Measurements from ENCODE around the gene ZSWIM8. TPM values are rescaled to one million over a fixed set of nuclear protein-coding genes. Genes with fewer than 3 reads are reported as not detected.

Gene ZSWIM8
- total RNA-seq, 1 experiment from 2014 or later, result 59.8 TPM

DNA sequence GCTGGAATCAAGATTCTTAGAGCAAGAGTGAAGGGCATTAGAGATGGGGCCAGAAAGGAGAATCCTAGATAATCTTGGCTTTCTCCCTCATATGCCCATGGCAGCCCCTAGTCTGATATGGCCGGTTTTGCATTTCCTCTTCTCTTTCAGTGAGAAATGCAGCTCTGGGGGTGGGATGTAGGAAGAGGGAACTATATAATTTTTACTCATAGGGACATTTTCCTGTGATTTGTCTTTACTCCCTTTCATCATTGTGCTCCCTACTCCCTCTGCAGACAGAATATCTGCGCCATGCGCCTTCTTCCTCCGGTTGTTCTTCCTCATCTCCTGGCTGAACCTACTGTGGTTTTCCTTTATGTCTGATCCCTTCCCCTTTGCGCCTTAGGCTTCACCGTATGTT is 20.3 kb upstream of the ZSWIM8 start:
- peaks cover 49% of the 10 kb centered on the region for H3K36me3 ChIP-seq (replicated peaks; ENCODE audit: control insufficient read depth, insufficient read depth, low read length)
- no peak for DNase-seq
- no peaks in the 10 kb centered on the region for H3K27me3 ChIP-seq (ENCODE audit: control insufficient read depth, insufficient read depth, low read length)
- no peak overlapping the region for H3K4me3 ChIP-seq (ENCODE audit: insufficient read depth, low read depth, low read length)

DNA sequence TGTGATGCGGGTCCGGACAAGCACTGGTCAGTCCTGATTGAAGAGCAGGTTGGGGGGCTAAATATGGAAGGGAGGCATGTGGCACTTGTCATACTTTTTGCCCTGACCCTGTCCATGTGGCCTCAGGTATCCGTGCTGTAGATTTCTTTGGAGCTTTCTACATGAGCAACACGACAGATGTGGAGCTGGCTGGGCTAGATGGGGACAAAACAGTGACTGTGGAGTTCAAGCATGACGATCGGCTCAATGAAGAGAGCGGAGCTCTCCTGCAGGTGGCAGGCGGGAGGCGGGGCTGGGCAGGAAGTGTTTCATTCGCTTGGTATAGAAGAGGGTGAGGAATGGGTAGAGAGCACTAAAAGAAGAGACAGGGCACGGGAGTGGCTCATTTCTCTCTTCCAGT is 16.5 kb upstream of the ZSWIM8 start:
- peak; percentile 58 for DNase-seq
- H3K4me3 ChIP-seq (ENCODE audit: insufficient read depth, low read depth, low read length), result no peak overlapping the region
- H3K27me3 ChIP-seq (ENCODE audit: control insufficient read depth, insufficient read depth, low read length), result no peaks in the 10 kb centered on the region
- peaks cover 37% of the 10 kb centered on the region for H3K36me3 ChIP-seq (replicated peaks; ENCODE audit: control insufficient read depth, insufficient read depth, low read length)

DNA sequence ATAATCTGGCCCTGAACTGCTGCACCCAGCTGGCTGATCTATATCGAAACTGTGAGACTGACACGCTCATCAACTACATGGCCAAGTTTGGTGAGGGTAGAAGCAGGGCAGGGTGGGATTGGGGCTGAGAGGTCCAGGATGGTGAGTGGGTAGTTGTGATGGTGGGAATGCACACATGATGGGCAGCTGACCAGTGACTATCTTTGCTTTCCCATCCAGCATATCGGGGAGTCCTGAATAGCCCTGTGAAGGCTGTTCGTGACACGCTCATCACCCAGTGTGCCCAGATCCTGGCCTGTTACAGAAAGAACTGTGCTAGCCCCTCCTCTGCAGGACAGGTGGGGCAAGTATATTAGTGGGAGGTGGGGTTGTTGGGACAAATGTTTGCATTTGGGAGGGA is 16.0 kb upstream of the ZSWIM8 start:
- Histone ChIP-seq H3K36me3 (replicated peaks; ENCODE audit: control insufficient read depth, insufficient read depth, low read length) (peaks cover 36% of the 10 kb centered on the region), H3K4me3 (ENCODE audit: insufficient read depth, low read depth, low read length) (no peak overlapping the region), H3K27me3 (ENCODE audit: control insufficient read depth, insufficient read depth, low read length) (no peaks in the 10 kb centered on the region)
- DNase-seq, result no peak

DNA sequence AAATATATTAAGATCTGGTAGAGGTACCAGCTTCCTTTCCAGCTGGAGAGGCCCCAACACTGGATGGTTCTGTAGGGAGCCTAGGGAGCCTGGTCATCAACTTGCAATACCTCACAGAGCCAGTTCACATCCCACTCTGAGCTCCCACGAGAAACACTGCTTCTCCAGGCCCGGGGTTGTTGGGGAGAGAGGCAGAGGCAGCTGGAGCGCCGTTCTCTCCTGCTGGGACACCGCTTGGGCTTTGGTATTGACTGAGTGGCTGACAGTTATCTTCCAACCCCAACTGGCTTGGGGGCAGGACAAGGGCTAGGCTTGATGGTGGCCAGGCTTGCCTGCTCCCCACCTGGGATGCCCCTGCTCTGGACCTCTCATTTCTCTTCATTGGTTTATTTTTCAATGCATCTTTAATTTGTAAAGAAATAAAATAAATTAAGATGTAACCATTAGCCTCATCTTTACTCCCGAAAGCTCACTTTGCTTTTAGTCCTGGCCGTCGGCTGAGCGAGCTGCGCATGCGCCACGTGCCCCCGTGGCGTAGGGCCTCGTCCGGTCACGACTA is 13.6 kb upstream of the ZSWIM8 start:
- H3K4me3 ChIP-seq (ENCODE audit: insufficient read depth, low read depth, low read length), result peak overlapping the region; percentile 98
- peak; percentile 95 for DNase-seq
- H3K27me3 ChIP-seq (ENCODE audit: control insufficient read depth, insufficient read depth, low read length), result no peaks in the 10 kb centered on the region
- peaks cover 23% of the 10 kb centered on the region for H3K36me3 ChIP-seq (replicated peaks; ENCODE audit: control insufficient read depth, insufficient read depth, low read length)

DNA sequence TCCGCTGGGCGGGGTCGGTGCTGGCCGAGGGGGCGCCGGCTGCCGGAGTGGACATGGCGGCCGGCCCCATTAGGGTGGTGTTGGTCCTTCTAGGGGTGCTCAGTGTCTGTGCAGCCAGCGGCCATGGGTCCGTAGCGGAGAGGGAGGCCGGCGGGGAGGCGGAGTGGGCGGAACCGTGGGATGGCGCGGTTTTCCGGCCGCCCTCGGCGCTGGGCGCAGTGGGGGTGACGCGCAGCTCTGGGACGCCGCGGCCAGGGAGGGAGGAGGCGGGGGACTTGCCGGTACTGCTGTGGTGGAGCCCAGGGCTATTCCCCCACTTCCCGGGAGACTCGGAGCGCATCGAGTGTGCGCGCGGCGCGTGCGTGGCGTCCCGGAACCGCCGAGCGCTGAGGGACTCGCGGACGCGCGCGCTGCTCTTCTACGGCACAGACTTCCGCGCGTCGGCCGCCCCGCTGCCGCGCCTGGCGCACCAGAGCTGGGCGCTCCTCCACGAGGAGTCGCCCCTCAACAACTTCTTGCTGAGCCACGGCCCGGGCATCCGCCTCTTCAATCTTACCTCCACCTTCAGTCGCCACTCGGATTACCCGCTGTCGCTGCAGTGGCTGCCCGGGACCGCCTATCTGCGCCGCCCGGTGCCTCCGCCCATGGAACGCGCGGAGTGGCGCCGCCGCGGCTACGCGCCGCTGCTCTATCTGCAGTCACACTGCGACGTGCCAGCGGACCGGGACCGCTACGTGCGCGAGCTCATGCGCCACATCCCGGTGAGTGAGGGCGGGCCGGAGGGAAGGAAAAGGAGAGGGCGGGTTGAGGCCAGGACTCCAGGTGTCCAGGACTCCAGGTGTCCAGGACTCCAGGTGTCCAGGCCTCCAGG is 12.9 kb upstream of the ZSWIM8 start:
- DNase-seq, result peak; percentile 86
- peaks cover 20% of the 10 kb centered on the region for H3K36me3 ChIP-seq (replicated peaks; ENCODE audit: control insufficient read depth, insufficient read depth, low read length)

DNA sequence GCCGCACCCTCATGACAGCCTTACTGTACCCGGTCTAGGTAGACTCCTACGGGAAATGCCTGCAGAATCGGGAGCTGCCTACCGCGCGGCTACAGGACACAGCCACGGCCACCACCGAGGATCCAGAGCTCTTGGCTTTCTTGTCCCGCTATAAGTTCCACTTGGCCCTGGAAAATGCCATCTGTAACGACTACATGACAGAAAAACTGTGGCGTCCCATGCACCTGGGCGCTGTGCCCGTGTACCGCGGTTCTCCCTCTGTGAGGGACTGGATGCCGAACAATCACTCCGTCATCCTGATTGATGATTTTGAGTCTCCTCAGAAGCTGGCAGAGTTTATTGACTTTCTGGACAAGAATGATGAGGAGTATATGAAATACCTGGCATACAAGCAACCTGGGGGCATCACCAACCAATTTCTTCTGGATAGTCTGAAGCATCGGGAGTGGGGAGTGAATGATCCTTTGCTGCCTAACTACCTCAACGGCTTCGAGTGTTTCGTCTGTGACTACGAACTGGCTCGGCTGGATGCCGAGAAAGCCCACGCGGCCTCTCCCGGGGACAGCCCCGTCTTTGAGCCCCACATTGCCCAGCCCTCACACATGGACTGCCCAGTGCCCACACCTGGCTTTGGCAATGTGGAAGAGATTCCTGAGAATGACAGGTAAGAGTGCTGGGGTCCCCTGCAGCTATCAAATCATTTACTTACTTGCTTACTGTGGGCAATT is 12.1 kb upstream of the ZSWIM8 start:
- DNase-seq, result no peak
- Histone ChIP-seq H3K36me3 (replicated peaks; ENCODE audit: control insufficient read depth, insufficient read depth, low read length) (peaks cover 19% of the 10 kb centered on the region), H3K27me3 (ENCODE audit: control insufficient read depth, insufficient read depth, low read length) (no peaks in the 10 kb centered on the region), H3K4me3 (ENCODE audit: insufficient read depth, low read depth, low read length) (peak overlapping the region; percentile 98)

More for the DNA sequence above, 12.9 kb upstream of the ZSWIM8 start:
- Histone ChIP-seq H3K4me3 (ENCODE audit: insufficient read depth, low read depth, low read length) (peak overlapping the region; percentile 98), H3K27me3 (ENCODE audit: control insufficient read depth, insufficient read depth, low read length) (no peaks in the 10 kb centered on the region)

DNA sequence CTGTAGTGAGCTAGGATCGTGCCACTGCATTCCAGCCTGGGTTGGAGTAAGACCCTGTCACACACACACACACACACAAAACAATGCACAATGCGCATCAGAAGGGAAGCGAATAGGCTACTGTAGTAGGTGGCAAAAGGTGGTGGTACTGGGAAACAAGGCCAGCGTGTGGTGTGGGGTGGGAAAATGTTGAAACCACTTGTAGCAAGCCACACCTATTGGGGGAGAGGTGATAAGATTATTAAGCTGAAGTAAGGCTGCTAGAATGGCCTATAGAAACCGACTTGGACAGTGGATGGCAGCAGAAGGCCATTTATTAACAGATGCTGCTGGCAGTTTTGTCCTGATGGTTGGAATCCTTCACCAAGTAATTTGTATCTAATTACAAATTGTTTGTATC is 10.8 kb upstream of the ZSWIM8 start:
- no peak for DNase-seq
- H3K27me3 ChIP-seq (ENCODE audit: control insufficient read depth, insufficient read depth, low read length), result no peaks in the 10 kb centered on the region
- H3K4me3 ChIP-seq (ENCODE audit: insufficient read depth, low read depth, low read length), result no peak overlapping the region
- H3K36me3 ChIP-seq (replicated peaks; ENCODE audit: control insufficient read depth, insufficient read depth, low read length), result peaks cover 11% of the 10 kb centered on the region

DNA sequence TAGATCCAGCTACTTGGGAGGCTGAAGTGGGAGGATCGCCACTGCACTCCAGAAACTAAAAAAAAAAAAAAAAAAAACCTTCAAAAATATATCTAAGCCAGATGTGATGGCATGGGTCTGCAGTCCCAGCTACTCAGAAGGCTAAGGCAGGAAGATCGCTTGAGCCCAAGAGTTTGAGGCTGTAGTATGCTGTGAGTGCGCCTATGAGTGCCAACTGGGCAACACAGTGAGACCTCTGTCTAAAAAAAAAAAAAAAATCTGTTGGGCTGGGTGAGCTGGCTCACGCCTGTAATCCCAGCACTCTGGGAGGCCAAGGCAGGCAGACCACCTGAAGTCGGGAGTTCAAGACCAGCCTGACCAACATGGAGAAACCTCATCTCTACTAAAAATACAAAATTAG is 6.4 kb upstream of the ZSWIM8 start:
- Histone ChIP-seq H3K4me3 (ENCODE audit: insufficient read depth, low read depth, low read length) (no peak overlapping the region), H3K27me3 (ENCODE audit: control insufficient read depth, insufficient read depth, low read length) (no peaks in the 10 kb centered on the region), H3K36me3 (replicated peaks; ENCODE audit: control insufficient read depth, insufficient read depth, low read length) (peaks cover 4% of the 10 kb centered on the region)
- no peak for DNase-seq

DNA sequence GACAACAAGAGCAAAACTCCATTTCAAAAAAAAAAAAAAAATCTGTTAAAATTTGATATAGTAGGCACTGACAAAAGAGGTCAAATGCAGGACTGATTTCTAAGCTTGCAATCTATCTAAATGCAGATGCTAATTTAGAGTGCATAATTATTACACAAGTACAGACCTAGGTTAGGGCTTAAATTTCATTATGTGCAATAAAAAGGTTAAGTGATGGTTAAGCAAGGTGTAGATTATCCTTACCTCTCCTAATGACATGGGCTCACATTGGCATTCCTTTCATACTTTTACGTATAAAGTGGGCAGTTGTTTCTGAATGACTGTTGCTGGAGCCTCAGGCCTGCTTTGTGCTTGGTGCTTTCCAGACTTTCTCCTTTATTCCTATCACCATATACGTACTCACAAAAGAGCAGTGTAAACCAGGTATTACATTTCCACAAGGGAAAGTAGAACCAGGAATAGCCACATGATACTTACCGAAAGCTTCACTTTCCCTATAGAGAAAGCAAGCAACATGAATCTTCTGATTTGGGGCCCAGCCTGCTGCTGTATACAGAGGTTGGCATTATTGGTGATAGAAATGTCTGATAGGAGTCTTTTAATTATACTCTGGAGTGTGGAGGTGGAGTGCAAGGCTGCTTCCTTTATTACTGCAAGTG is 5.7 kb upstream of the ZSWIM8 start:
- H3K4me3 ChIP-seq (ENCODE audit: insufficient read depth, low read depth, low read length), result no peak overlapping the region
- H3K27me3 ChIP-seq (ENCODE audit: control insufficient read depth, insufficient read depth, low read length), result no peaks in the 10 kb centered on the region
- peaks cover 4% of the 10 kb centered on the region for H3K36me3 ChIP-seq (replicated peaks; ENCODE audit: control insufficient read depth, insufficient read depth, low read length)
- no peak for DNase-seq

DNA sequence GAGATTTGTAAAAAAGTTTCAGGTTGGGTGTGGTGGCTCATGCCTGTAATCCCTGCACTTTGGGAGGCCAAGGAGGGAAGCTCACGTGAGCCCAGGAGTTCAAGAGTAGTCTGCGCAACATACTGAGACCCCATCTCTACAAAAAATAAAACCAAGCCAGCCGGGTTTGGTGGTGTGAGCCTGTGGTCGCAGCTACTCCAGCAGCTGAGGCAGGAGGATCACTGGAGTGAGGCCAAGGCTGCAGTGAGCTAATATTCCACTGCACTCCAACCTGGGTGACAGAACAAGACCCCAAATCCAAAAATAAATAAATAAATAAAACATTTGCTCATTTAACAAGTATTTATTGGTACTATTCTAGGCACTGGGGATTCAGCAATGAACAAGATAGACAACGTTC is 5.1 kb upstream of the ZSWIM8 start:
- no peak for DNase-seq
- peaks cover 1% of the 10 kb centered on the region for H3K36me3 ChIP-seq (replicated peaks; ENCODE audit: control insufficient read depth, insufficient read depth, low read length)
- no peak overlapping the region for H3K4me3 ChIP-seq (ENCODE audit: insufficient read depth, low read depth, low read length)
- no peaks in the 10 kb centered on the region for H3K27me3 ChIP-seq (ENCODE audit: control insufficient read depth, insufficient read depth, low read length)

DNA sequence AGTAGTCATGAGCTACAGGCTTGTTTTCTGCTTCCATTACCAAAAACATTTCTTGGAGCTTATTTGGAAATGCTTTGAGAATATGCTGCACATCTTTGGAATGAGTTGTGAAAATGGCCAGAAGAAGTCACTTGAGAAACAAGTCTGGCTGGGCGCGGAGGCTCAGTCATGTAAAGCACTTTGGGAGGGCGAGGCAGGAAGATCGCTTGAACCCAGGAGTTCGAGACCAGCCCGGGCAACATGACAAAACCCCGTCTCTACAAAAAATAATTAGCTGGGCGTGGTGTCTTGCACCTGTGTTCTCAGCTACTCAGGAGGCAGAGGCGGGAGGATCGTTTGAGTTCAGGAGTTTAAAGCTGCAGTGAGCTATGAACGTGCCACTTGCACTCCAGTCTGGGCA is 4.4 kb upstream of the ZSWIM8 start:
- peaks cover 1% of the 10 kb centered on the region; the same call in 1 of the 2 replicates for H3K36me3 ChIP-seq (replicated peaks; ENCODE audit: control insufficient read depth, insufficient read depth, low read length)
- no peak for DNase-seq
- H3K27me3 ChIP-seq (ENCODE audit: control insufficient read depth, insufficient read depth, low read length), result no peaks in the 10 kb centered on the region
- peak overlapping the region; percentile 76 for H3K4me3 ChIP-seq (ENCODE audit: insufficient read depth, low read depth, low read length)

DNA sequence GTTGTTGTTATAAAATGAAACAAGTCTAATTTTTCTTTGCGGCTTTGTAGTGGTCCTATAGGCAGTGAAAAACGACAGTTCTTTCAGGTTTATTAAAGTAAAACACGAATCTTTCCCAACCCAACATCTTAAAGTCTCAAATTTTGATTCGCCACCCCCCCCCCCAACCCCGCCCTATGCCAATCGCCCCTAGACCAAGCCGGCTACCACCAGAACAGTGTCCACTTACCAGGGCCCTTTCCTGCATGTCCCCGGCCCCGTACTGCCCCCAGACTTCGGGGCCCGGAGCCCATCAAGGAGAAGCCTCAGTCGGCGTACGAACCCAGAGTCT is 3.9 kb upstream of the ZSWIM8 start:
- Histone ChIP-seq H3K36me3 (replicated peaks; ENCODE audit: control insufficient read depth, insufficient read depth, low read length) (peaks cover 1% of the 10 kb centered on the region; the same call in 1 of the 2 replicates), H3K27me3 (ENCODE audit: control insufficient read depth, insufficient read depth, low read length) (no peaks in the 10 kb centered on the region), H3K4me3 (ENCODE audit: insufficient read depth, low read depth, low read length) (peak overlapping the region; percentile 76)
- no peak for DNase-seq

DNA sequence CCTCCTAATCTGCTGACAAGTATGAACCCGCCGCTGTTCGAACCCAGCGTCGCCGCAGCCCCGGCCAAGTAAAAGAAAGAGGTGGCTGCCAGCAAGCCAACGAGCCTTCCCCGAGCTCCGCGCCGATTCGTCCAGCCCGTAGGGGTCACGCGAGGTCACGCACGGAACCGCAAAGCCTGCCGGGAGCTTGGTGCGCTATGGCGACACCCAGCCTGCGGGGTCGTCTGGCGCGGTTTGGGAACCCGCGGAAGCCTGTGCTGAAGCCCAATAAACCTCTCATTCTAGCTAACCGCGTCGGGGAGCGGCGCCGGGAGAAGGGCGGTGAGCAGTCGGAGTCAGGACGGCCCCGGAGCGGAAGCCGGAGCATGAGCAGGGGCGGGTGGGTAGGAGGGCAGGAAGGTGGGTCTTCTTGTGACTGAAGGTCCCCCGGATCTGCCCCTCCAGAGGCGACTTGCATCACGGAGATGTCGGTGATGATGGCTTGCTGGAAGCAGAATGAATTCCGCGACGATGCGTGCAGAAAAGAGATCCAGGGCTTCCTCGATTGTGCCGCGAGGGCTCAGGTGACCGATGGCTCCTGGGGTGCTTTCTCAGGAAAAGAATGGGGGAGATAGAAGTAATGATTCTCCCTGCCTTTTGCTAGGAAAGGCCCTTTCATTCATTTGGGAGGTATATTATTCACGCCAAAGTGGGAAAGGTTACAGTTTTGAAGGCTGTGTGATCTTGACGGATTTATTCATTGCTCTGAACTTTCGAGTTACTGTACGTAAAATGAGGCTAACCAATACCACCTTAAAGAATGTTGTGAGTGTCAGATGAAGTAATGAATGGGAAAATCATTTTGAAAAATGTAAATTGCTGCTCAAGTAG is 3.3 kb upstream of the ZSWIM8 start, which contains the start of gene CHCHD1:
Gene CHCHD1 (plus strand): TSS at position 170 of the 870 bp plus-strand sequence. CDS start 28 bp downstream, at position 198.
- peaks cover 1% of the 10 kb centered on the region; the same call in 1 of the 2 replicates for H3K36me3 ChIP-seq (replicated peaks; ENCODE audit: control insufficient read depth, insufficient read depth, low read length)
- peak; percentile 96 for DNase-seq
- H3K4me3 ChIP-seq (ENCODE audit: insufficient read depth, low read depth, low read length), result peak within 1 kb of the TSS; percentile 76
- H3K27me3 ChIP-seq (ENCODE audit: control insufficient read depth, insufficient read depth, low read length), result no peaks in the 10 kb centered on the region

DNA sequence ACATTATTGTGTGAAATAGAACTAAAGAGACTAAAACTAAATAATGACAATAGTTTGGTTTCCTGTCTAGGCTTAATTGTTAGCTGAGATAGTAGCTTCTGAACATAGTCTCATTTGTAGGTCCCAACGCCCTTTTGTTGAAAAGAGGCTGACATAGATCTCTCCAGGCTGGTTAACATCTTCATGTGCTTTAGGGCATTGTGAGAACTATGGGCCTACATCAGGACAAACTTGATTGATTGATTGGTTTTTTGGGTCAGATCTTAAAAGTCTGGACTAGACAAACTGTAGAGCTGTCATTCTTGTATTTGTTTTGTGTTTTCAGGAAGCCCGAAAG is 2.7 kb upstream of the ZSWIM8 start:
- Histone ChIP-seq H3K27me3 (ENCODE audit: control insufficient read depth, insufficient read depth, low read length) (no peaks in the 10 kb centered on the region), H3K36me3 (replicated peaks; ENCODE audit: control insufficient read depth, insufficient read depth, low read length) (no peaks in the 10 kb centered on the region; the same call in 1 of the 2 replicates), H3K4me3 (ENCODE audit: insufficient read depth, low read depth, low read length) (peak overlapping the region; percentile 76)
- DNase-seq, result no peak
